HepG2 (cell line): ENCODE data around the gene ALPL. TPM values are rescaled to one million over a fixed set of nuclear protein-coding genes. Genes with fewer than 3 reads are reported as not detected.

Experiments used
- ATAC-seq: fragments of 200-7000 bp; cut with Tn5 transposase; 3 replicates; pipeline ENCODE4 v1.9.1; 2020; ENCODE audit warnings: mild to moderate bottlenecking, moderate library complexity
- BruUV-seq: library from RNA; stranded (reverse); fragments of 400-500 nt; replicated peaks from 2 replicates; lab custom pipeline; 2021; lab: Mats Ljungman, UMichigan
- CTCF ChIA-PET: fragments of 300-600 bp; formaldehyde crosslinking; extraction: SDS; loops from one replicate; lab custom pipeline; 2021; ENCODE audit warnings: low total read pairs, inconsistent platforms, low intra/inter-chr PET ratio; lab: Yijun Ruan, JAX
- POLR2A ChIA-PET: fragments of 350-600 bp; sonication (Branson Sonifier 250); formaldehyde crosslinking; loops from one replicate; lab custom pipeline; 2020; ENCODE audit warnings: antibody characterized with exemption, inconsistent platforms; lab: Yijun Ruan, JAX
- DNase-seq: peaks from one replicate; pipeline ENCODE4 v3.0.0-alpha.2; 2015; ENCODE audit warnings: low spot score
- FAIRE-seq: peaks from 3 replicates; lab custom pipeline; 2011; peaks lifted over from hg19 to GRCh38; lab: Jason Lieb, UNC
- H2AFZ ChIP-seq: one replicate; pipeline ENCODE4 v1.6.1; 2011; ENCODE audit warnings: low read length, inconsistent platforms
- H3K27ac ChIP-seq: fragments of 300-600 bp; 3 replicates; pipeline ENCODE4 v1.8.0; 2011; ENCODE audit warnings: mixed run types, mild to moderate bottlenecking, mixed read lengths, low read length, inconsistent platforms; ENCODE audit not compliant: insufficient read depth; ENCODE audit errors: extremely low read length
- H3K27me3 ChIP-seq, 2 experiments: fragments of 200-600 bp in 1 of 2; 2 replicates in 1 of 2; 3 replicates in 1 of 2; pipeline versions ENCODE4 v1.6.0 to v1.8.0; 2011; ENCODE audit warnings: low read length in 2 of 2, mild to moderate bottlenecking in 2 of 2, moderate library complexity in 2 of 2, inconsistent platforms in 1 of 2; ENCODE audit not compliant: insufficient read depth in 2 of 2, control insufficient read depth in 1 of 2
- H3K36me3 ChIP-seq, 2 experiments: fragments of 200-600 bp in 1 of 2; replicated peaks in 1 of 2; 2 replicates in 1 of 2; 3 replicates in 1 of 2; pipeline versions ENCODE4 v1.5.1 to v1.8.0; 2011; ENCODE audit warnings: low read length in 2 of 2, inconsistent platforms in 1 of 2; ENCODE audit not compliant: insufficient read depth in 2 of 2, control insufficient read depth in 1 of 2
- H3K4me1 ChIP-seq: 2 replicates; pipeline ENCODE4 v1.5.1; 2012; ENCODE audit warnings: low read length, inconsistent platforms; ENCODE audit not compliant: insufficient read depth
- H3K4me2 ChIP-seq: 2 replicates; pipeline ENCODE4 v1.6.0; 2011; ENCODE audit warnings: low read depth, low read length, inconsistent platforms
- H3K4me3 ChIP-seq, 3 experiments: fragments of 200-600 bp in 1 of 3; sonication (generic), shearing (Covaris generic) in 1 of 3; replicated peaks in 1 of 3; 2 replicates each; pipeline ENCODE4 v1.5.1; 2011 to 2016; ENCODE audit warnings: low read length in 3 of 3, inconsistent platforms in 2 of 3, low read depth in 2 of 3, mild to moderate bottlenecking in 2 of 3, control low read depth in 1 of 3, mixed read lengths in 1 of 3; ENCODE audit not compliant: insufficient read depth in 1 of 3
- H3K79me2 ChIP-seq: one replicate; pipeline ENCODE4 v1.6.1; 2011; ENCODE audit warnings: low read length, inconsistent platforms; ENCODE audit not compliant: insufficient read depth
- H3K9ac ChIP-seq: 2 replicates; pipeline ENCODE4 v1.6.0; 2011; ENCODE audit warnings: mild to moderate bottlenecking, low read depth, low read length, inconsistent platforms; ENCODE audit not compliant: insufficient read depth
- H3K9me3 ChIP-seq: 2 replicates; pipeline ENCODE4 v1.5.1; 2012; ENCODE audit warnings: mild to moderate bottlenecking, low read length
- H4K20me1 ChIP-seq: 2 replicates; pipeline ENCODE4 v1.6.0; 2011; ENCODE audit warnings: inconsistent platforms, mild to moderate bottlenecking, low read length, moderate library complexity; ENCODE audit not compliant: insufficient read depth
- CTCF ChIP-seq: sonication (generic); formaldehyde crosslinking; IDR thresholded peaks from 2 replicates; pipeline ENCODE4 v1.5.0; 2020; ENCODE audit warnings: mild to moderate bottlenecking, missing genetic modification reagents, moderate library complexity
- STAT5B ChIP-seq: sonication (generic); formaldehyde crosslinking; IDR thresholded peaks from 2 replicates; pipeline ENCODE4 v1.4.0; 2020; ENCODE audit warnings: missing genetic modification reagents
- ZNF768 ChIP-seq: sonication (generic); formaldehyde crosslinking; IDR thresholded peaks from 2 replicates; pipeline ENCODE4 v1.4.0; 2020; ENCODE audit warnings: missing genetic modification reagents
- ZNF782 ChIP-seq: sonication (generic); formaldehyde crosslinking; IDR thresholded peaks from 2 replicates; pipeline ENCODE4 v1.4.0; 2020; ENCODE audit warnings: missing genetic modification reagents, mild to moderate bottlenecking, borderline replicate concordance
- WGBS: methylation state at CpG from one replicate; pipeline ENCODE4 v1.1.6; 2017; ENCODE audit warnings: low lambda C conversion rate; 5-methylcytosine and 5-hydroxymethylcytosine counted together
- in situ Hi-C: cut with HindIII; loops from 2 replicates; pipeline ENCODE4 v1.10.0; 2017; ENCODE audit warnings: low pct_unique_long_range_greater_than_20kb; ENCODE audit not compliant: extremely low pct_ligation_motif_present
- intact Hi-C: fragments of 100-400 bp; cut with micrococcal nuclease; formaldehyde crosslinking; loops from one replicate; pipeline ENCODE4 v1.10.0; 2022; ENCODE audit not compliant: unreplicated experiment
- polyA plus RNA-seq, 8 experiments: library from polyadenylated mRNA; depleted of rRNA in 3 of 8; stranded (reverse) in 7 of 8; unstranded in 1 of 8; fragments of >200 nt; fragmentation: Illumina TruSeq in 4 of 8; extraction: Trizol in 4 of 8; gene quantifications; 2 replicates each; pipeline versions ENCODE4 v1.2.1 to v1.2.3, GENCODE V29; 2011 to 2016; ENCODE audit warnings: low read depth in 4 of 8, missing spikeins in 1 of 8, mixed read lengths in 1 of 8; ENCODE audit not compliant: insufficient read depth in 1 of 8
- total RNA-seq, 5 experiments: library from RNA; depleted of rRNA; stranded (reverse); fragments of >200 nt; fragmentation: Illumina TruSeq; extraction: Trizol; gene quantifications; 2 replicates each; pipeline ENCODE4 v1.2.3, GENCODE V29; 2016; ENCODE audit warnings: low read depth in 1 of 5

ALPL gene
- total and polyA plus RNA-seq, 2 of the 13 experiments (the other 11 are each of a cell fraction or from before 2014, with no cell fraction given) = 0.12 TPM; not detected in 1

- Histone ChIP-seq H3K4me3 (no peak overlapping the region), H3K27me3 (peaks cover 5 to 63% of the 10 kb centered on the region in 2 experiments; a peak in 4 of 5 replicates), H3K27ac (no peak overlapping the region)
- BruUV-seq = no TSS peak
- 32% methylated on average over 8 of the region's 9 CpGs for WGBS
- POLR2A ChIA-PET = no interaction called here
- ATAC-seq = no peak
- no peak for FAIRE-seq
- TF ChIP-seq STAT5B (CRISPR knock-in tag) (no peak), CTCF (CRISPR knock-in tag) (0 out of 2 replicates have a peak, but pooled peaks have one; percentile 12), ZNF782 (CRISPR knock-in tag) (no peak), ZNF768 (CRISPR knock-in tag) (peak; percentile 72; the same call in 1 of the 2 replicates)
- TF ChIP-seq, all 625 proteins: peak for 2
- Histone ChIP-seq H3K9ac (no peak overlapping the region), H4K20me1 (no peaks in the 10 kb centered on the region), H3K4me2 (no peak overlapping the region), H3K36me3 (no peaks in the 10 kb centered on the region), H3K4me1 (peaks cover 18% of the 10 kb centered on the region), H3K9me3 (no peaks in the 10 kb centered on the region), H2AFZ (no peak overlapping the region), H3K79me2 (no peaks in the 10 kb centered on the region)
- CTCF ChIA-PET = no interaction called here
- no peak for DNase-seq
- in situ Hi-C loops (loop anchor here (5.0 kb wide), 2 partner anchors 56 to 146 kb away; no protein-coding TSS in a partner anchor), intact Hi-C loops (no loop called here)
Observed at GRCh38 chr1:21510885-21511578, 1.8 kb downstream of the ALPL start.
